ENCODE results near the gene RAD23A.

GRCh38 chr19:12967907-12968306 lies 22.2 kb downstream of the RAD23A start:
- no peak for TF ChIP-seq POLR2AphosphoS5 (IDR thresholded peaks at IDR 0.05; ENCODE audit: low read depth, low read length)
- no peak for TF ChIP-seq TAF1 (IDR thresholded peaks at IDR 0.05; ENCODE audit: borderline replicate concordance, insufficient read depth, low read length)
- TF ChIP-seq SIN3A (IDR thresholded peaks at IDR 0.05; ENCODE audit: borderline replicate concordance, insufficient read depth, low read length) = no peak
- no peak for TF ChIP-seq REST (IDR thresholded peaks at IDR 0.05; ENCODE audit: insufficient read depth in 1 of 2, low read depth in 2 of 2, low read length in 2 of 2)

All from PFSK-1 (cell line).